ENCODE measurements around the gene STOML2.

- TF ChIP-seq CTCF (IDR thresholded peaks at IDR 0.05) = no peak
- TF ChIP-seq POLR2A (IDR thresholded peaks at IDR 0.05) = no peak
Observed at GRCh38 chr9:35112257-35113020, 9.5 kb upstream of the STOML2 start.

Measured in sigmoid colon (tissue), 3 donors.